GM21529 (cell line): Measurements from ENCODE around the gene PDRG1.

Source experiments
- ATAC-seq: cut with Tn5 transposase; IDR thresholded peaks from one replicate; pipeline ENCODE4 v1.9.1; 2021; ENCODE audit not compliant: unreplicated experiment

Gene PDRG1

DNA sequence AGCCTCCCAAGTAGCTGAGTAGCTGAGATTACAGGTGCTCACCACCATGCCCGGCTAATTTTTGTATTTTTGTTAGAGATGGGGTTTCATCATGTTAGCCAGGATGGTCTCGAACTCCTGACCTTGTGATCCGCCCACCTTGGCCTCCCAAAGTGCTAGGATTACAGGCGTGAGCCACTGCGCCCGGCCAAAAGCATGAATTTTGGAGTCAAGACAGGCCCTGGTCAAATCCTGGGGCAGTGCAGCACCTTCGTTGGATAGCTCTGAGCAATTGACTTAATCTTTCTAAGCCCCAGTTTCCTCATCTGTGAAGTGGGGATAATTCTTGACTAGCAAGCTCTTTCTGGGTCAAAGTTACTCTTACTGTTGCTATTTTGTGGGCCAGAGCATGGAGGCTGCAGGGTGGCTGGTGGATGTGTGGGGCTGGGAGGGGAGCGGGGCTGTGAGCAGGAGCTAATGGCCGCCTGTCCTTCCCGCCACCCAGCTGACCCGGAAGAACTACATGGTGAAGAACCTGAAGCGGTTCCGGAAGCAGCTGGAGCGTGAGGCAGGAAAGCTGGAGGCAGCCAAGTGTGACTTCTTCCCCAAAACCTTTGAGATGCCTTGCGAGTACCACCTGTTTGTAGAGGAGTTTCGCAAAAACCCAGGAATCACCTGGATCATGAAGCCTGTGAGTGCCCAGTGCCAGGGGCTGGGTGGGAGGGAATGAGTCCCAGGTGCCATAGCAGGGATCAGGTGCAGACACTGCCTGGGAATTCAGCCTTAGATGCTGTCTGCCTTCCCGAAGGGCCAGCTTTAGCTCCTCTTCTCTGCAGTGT lies 42.4 kb downstream of the PDRG1 start:
- no peak for ATAC-seq

- ATAC-seq: no peak
Measured at GRCh38 chr20:31908424-31908823, 43.4 kb downstream of the PDRG1 start.

GRCh38 chr20:31908016-31908415 lies 43.8 kb downstream of the PDRG1 start:
- ATAC-seq: no peak

DNA sequence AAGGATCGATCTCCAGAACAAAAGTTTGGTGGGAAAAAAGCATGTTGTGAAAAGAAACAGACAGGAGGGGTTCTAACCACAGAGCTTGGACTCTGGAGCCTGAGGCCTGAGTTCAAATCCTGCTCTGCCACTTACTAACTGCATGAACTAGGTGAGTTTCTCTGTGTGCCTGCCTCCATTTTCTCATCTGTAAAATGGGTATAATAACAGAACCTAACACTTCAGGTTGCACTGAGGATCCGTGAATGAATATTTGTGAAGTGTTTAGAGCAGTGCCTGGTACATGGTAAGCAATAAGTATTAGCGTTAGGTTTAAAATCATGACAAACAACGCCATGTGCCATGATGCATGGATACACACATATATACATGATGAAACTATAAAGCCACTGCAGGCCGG lies 44.8 kb downstream of the PDRG1 start:
- ATAC-seq: no peak

- no peak for ATAC-seq
Measured at GRCh38 chr20:31906001-31906400, 45.8 kb downstream of the PDRG1 start.

DNA sequence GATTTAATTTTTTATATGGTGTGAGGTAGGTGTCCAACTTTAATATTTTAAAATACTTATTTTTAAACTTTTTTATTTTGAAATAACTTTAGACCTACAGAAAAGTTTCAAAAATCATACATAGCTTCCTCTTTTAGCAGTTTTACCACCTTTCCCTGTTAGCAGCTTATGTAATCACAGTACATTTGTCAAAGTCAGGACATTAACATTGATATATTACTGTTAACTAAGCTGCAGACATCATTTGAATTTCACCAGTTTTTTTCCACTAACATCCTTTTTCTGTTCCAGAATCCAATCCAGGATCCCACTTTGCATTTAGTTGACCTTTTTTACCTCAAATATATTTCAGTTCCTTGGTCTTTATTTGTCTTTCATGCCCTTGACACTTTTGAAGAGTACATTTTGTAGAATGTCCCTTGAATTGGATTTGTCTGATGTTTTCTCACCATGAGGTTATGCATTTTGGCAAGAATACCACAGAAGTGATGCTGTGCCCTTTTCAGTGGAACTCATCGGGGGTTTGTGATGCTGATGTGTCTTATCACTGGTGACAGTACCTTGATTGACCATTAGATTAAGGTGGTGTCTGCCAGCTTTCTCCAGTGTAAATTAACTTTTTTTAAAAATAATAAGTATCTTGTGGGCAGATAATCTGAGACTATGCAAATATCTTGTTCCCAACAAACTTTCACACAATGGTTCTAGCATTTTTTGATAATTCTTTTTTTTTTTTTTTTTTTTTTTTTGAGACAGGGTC lies 48.0 kb downstream of the PDRG1 start:
- ATAC-seq: no peak

DNA sequence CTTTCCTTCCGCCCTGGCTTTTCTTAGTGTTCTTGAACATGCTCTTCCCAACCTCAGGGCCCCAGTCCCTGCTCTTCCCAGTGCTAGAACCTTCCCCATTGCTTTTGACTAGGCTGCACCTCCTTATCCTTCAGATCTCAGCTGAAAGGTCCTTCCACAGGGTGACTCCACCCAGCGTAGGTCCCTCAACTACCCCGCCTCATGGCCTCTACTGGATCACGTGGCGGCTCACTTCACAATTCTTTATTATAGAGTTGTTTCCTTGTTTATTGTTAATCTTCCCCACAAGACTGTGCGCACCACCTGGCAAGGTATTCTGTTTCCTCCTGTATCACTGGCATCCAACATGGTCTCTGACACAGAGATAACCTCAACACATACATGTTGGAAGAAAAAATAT lies 50.2 kb downstream of the PDRG1 start:
- no peak for ATAC-seq

DNA sequence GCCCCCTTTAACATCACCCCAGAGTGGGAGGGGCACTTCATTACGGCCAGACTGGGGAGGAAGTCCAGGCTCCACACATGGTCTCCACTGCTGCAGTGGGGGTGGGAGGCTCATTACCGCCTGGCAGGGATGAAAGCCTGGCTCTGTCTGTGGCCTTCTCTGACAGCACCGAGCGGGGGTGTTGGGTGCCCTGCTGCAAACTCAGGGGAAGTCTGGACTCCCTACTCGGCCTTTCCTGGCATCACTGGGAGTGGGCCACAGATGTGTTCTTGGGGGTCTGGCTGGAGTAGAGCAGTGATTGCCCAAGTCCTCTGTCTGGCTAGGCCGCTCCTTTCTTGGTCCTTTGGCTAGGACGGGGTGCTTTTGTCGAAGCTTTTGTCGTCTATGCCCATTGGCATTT lies 54.3 kb downstream of the PDRG1 start:
- no peak for ATAC-seq

GRCh38 chr20:31896049-31896448 lies 55.8 kb downstream of the PDRG1 start:
- no peak for ATAC-seq

- ATAC-seq: peak; percentile 99
Measured at GRCh38 chr20:31894980-31895675, 56.7 kb downstream of the PDRG1 start.
